Measurements from ENCODE around the gene CFAP97D2.
"Not testable (repeated sequence)": the region's sequence is repeated elsewhere in the genome, so short reads cannot be mapped to it uniquely, and the experiment has no call there.

CFAP97D2 gene

DNA sequence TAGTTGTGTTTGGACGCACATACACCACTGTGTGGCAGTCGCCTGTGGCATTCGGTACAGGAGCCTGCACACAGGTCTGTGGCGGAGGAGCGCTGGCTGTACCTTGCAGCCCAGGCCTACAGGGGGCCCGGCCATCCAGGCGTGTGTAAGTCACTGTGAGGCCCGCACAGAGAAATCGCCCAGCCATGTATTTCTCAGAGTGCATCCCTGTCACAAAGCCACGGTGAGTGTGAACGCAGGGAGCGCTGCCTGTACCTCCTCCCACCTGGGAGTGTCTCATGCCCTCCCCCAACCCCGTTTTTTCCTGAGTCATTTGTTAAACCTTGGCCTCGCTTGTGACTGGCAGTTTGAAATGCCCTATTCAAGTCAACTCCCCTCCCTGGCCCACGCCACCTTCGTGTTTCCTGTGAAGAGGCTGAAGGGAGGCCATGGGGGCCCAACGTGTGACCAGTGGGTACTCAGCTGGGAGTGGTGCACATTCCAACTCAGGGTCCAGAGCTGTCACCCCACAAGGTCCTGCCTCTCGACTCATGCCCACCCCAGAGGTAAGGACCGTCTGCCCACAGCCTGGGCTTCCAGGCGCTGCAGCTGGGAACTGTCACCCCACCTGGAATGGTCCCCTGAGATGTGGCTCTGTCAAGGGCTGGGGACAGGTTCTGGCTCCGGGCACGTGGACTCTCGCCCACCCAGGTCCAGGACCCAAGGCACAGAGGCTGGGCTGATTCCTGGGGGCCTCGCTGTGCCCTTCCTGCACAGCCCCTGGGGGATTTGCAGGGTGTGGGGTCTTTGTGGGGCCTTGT is 35.1 kb upstream of the CFAP97D2 start:
- no peak for DNase-seq (ENCODE audit: low read depth in 2 of 2)

DNA sequence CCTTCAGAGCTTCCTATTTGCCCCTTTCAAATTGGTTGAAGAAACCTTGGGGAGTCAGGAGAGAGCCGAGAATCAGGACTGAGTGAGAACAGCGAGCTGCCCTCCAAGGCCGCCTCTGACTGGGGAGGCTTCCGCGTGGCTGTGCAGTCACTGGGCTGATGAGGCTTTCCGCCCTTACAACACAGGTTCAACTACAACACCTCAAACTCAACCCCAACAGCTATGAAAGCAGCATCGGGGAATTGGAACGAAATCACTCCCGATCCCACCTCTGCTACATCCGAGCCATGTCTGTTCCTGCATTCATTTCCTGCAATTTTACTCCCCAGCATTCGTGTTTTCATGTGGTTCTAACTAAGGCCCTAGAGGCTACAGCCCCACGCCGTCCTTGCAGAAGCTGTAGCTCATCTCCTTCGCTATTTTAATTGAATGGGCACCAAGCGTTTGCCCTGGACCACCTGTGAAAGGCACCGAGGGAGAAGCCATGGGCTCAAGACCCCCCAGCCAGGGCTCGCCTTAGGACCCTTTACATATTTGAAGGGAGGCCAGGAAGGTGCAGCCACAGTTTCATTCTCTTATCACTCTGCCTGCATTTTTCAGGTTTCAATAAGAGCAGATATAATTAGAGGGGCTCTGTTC is 34.3 kb upstream of the CFAP97D2 start:
- DNase-seq (ENCODE audit: low read depth in 2 of 2), result no peak

- DNase-seq (ENCODE audit: low read depth in 2 of 2), result no peak
These were observed 33.8 kb upstream of the CFAP97D2 start for GRCh38 chr13:114145256-114145655.

GRCh38 chr13:114145722-114146121 is 33.3 kb upstream of the CFAP97D2 start:
- DNase-seq (ENCODE audit: low read depth in 2 of 2), result no peak

DNA sequence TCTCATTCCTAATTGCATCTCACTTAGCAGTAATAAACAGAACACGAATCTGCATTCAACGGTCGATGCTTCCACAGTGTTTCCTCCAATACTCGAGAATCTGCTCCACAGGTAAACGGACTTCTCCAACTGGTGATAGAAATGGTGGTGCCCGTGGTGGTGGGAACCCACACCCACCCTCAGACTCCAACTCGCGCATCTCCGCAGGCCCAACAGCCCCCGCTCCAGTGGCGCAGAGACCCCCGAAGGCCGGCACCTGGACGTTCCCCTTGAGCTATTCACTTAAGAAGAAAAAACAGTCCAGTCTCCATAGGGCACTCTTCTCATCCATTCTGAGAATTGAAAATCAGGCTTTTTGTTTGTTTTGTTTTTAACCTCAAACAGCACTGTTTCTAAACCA is 32.9 kb upstream of the CFAP97D2 start:
- no peak for DNase-seq (ENCODE audit: low read depth in 2 of 2)

DNA sequence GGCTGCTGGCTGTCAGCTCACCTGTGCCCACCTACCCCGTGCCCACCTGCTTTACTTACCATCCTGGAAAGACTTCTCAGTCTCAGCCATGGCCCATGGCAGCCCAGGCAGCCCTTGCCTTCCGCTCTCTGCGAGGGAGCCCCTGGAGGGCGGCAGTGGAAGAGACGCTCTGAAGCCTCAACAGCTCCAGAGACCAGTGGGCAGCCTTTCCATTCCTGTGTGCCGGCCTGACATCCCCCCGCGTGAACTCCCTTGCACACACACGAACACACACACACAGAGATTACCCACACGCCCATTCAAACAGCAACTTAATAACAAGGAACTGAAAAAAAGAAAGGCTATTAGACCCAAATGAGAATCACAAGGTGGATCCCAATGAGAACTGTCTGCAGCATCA is 32.4 kb upstream of the CFAP97D2 start:
- DNase-seq (ENCODE audit: low read depth in 2 of 2), result no peak

GRCh38 chr13:114147803-114148520 is 31.1 kb upstream of the CFAP97D2 start:
- no peak for DNase-seq (ENCODE audit: low read depth in 2 of 2)

DNA sequence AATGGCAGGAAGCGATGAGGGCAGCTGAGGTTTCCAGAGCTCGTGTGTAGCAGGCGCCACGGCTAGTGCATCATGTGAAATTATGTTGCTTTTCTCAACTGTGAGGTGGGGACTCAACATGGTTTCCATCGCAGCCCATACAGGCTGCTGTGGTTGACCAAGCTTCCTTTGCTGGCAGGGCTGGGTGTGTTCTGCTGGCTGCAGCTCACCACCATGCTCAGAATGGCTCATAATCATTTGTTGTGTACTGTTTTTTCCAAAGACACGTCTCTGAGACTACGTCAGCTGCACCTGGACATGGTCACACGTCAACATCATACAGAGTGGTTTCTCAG is 30.6 kb upstream of the CFAP97D2 start:
- no peak for DNase-seq (ENCODE audit: low read depth in 2 of 2)

DNA sequence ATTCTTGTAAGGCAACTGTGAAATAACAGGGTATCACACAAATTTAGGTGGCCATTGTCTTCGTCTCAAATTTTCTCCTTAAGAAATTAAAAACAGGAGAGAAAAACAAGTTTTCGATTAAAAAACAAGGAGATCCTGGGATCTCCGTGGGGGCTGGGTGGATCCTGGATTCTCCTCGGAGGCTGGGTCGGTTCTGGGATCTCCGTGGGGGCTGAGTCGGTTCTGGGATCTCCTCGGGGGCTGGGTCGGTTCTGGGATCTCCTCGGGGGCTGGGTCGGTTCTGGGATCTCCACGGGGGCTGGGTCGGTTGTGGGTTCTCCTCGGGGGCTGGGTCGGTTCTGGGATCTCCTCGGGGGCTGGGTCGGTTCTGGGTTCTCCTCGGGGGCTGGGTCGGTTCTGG is 30.2 kb upstream of the CFAP97D2 start:
- DNase-seq (ENCODE audit: low read depth in 2 of 2), result not testable (repeated sequence)

DNA sequence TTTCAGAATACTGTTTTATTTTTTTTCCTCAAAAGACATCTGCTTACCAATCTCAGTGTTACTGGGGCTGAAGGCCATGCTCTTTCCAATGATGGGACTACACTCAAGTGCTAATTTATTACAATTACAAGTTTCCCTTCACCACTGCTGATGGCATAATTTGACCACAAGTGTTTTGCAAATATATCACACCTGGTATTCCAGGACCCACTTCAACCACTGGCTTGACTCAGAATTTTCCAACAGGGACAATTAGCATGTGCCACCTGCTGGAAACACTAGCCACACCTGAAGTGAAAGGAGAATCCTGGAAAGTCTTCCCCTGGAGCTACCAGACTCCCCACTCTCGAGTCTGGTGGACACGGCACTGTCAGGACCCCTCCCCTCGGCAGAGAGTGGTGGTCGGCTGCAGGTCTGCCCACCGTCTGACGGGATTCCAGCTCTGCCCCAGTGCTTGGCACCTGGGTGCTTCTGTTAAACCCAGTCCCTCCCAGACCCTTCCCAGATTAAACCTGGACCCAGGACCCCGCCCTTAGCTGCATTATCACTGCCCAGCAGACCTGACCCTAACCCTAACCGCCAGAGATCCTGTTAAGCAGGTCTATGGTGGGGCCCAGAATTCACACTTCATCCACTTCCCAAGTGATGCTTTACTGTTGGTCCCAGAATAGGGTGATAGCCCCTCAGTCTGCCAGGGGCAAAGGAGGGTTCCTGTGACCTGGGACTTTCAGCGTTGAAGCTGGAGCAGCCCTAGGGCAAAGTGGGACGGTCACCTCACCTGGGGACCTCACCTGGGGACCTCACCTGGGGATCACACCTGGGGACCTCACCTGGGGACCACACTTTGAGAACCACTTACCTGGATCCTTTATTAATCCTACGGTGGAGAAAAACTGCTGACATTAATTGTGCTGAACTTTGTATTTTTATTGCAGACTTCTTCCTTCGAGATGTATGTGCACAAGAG is 29.0 kb upstream of the CFAP97D2 start:
- no peak for DNase-seq (ENCODE audit: low read depth in 2 of 2)

DNA sequence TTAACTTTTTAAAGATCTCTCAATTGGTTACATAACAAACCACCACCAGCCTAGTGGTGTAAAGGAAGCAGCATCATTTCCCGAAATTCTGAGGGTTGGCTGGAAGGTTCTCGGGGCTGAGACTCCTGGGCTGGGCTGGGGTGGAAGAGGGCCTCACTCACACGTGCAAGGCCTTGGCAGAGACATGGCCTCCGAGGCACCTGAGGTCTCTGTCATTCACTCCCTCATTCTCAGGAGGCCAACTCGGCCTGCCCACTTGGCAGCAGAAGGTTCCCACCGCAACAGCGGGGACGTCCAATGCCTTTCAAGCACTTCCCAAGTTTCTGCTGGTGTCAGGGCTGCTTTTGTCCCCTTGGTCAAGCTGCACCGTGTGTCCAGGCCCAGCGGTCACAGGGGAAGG is 28.0 kb upstream of the CFAP97D2 start:
- DNase-seq (ENCODE audit: low read depth in 2 of 2), result no peak

DNA sequence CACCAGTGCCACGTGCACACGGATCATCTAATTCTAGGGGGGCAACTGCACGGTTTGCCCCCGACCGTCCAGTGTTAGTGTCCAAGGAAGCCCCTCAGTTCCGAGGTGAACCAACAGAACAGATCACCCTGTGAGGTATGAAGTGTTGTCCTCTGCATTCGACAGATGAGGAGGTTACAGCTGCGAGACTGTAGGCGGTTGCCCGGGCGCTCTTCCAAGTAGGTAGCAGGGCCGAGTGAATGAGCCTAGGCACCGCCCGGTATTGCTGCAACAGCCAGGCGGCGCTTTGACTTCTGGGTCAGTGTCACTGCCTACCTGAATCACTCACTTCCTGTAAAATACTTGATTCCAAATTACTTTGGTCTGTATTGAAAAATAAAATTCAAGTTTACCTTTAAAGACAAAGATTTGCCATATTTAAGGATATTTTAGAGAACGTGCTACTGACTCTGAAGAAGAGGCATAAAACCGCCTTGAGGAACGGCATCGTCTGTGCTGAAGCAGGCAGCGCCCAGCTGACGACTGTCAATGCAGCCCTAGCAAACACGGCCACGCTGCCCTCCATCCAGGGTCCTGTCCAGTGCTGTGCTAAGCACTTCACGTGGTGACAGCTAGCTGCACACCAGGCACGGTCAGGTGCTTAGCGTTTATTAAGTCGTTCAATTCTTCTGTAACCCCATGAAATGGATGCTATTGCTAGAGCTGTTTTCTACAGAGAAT is 27.3 kb upstream of the CFAP97D2 start:
- DNase-seq (ENCODE audit: low read depth in 2 of 2), result no peak

DNA sequence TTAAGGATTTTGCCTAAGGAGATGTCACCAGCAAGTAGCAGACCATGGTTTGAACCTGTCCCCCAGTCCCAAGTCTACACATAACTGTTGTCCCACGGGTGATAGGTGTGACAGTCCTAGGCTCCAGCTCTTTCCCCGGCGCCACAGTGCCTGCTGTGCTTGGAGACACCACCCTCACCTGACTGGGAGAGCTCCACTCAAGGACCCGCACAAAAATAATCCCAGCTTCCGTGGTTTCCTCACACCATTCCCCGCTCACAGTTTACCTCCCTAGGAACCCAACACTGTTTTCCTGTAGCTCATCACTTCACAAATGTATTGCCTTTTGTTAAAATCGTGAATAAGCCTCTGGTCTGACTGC is 26.8 kb upstream of the CFAP97D2 start:
- no peak for DNase-seq (ENCODE audit: low read depth in 2 of 2)

DNA sequence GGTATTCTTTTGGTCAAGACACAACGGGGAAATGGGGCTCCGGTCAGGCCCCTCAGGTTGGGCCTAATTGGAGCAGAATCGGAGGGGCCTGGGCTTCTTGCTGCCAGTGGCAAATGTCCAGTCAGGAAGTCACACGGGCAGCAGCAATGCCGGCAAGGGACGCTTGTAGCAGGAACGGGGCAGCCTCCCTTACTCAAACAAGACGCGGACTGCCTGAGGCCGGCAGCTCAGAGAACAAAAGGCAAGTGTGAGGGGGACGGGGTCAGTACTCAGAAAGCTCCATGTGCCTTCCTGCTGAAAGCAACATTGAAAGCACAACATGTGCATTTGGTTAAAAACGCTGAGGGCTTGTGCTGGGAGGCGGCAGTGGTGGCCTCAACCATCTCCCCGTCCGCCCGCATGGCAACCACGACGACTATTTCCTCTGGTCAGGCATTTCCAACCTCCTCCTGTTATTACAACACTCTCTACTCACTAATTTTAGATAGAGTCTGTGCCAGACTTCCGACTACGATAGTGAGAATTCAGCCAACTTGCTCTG is 26.2 kb upstream of the CFAP97D2 start:
- DNase-seq (ENCODE audit: low read depth in 2 of 2), result peak in 1 of 2 experiments; percentile 33

DNA sequence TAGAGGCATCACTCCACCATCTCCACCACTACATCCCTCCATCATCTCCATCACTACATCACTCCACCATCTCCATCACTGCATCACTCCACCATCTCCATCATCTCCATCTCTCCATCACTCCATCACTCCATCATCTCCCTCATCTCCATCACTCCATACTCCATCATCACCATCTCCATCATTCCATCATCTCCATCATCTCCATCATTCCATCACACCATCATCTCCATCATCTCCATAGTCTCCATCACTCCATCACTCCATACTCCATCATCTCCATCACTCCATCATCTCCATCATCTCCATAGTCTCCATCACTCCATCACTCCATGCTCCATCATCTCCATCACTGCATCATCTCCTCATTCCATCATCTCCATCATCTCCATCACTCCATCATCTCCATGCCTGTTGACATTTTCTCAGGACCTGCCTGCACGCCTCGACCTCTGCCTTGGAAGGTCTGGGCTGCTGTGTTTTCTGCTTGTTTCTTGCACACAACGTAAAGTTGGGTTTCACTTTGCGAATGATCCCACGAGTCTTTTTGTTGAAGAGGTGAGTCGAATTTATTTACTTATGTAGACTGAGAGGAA is 25.5 kb upstream of the CFAP97D2 start:
- no peak for DNase-seq (ENCODE audit: low read depth in 2 of 2)

GRCh38 chr13:114154476-114154875 is 24.6 kb upstream of the CFAP97D2 start:
- DNase-seq (ENCODE audit: low read depth in 2 of 2), result no peak

DNA sequence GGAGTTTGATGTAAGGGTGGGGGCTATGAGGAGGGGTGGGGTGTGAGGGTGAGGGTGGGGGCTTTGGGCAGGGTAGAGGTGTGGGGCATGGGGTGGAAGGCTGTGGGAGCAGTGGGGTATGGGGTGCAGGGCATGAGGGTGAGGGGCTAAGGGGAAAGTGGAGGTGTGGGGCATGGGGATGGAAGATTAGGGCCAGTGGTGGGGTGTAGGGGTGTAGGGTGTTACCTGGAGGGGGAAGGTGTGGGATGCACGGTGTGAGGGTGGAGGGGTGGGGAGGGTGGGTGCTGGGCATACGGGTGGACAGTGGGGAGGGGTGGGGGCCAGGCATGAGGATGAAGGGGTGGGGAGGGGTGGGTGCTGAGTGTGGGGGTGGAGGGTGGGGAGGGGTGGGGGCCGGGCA is 23.7 kb upstream of the CFAP97D2 start:
- no peak for DNase-seq (ENCODE audit: low read depth in 2 of 2)

- no peak for DNase-seq (ENCODE audit: low read depth in 2 of 2)
These were observed 22.9 kb upstream of the CFAP97D2 start for GRCh38 chr13:114155926-114156883.

GRCh38 chr13:114157869-114158495 is 21.1 kb upstream of the CFAP97D2 start:
- DNase-seq (ENCODE audit: low read depth in 2 of 2), result no peak
